Stimulated activated CD8-positive, alpha-beta memory T cell treated with anti-CD3 and anti-CD28 coated beads, Interleukin-7, amount 100 ng/mL, for 24 hours (primary cell): ENCODE measurements around the gene SDS.
"Not testable (repeated sequence)": the region's sequence is repeated elsewhere in the genome, so short reads cannot be mapped to it uniquely, and the experiment has no call there.

Source experiments
- DNase-seq: peaks from one replicate; pipeline ENCODE4 v3.0.0-alpha.2; 2020; ENCODE audit warnings: low read depth

The SDS gene

DNA sequence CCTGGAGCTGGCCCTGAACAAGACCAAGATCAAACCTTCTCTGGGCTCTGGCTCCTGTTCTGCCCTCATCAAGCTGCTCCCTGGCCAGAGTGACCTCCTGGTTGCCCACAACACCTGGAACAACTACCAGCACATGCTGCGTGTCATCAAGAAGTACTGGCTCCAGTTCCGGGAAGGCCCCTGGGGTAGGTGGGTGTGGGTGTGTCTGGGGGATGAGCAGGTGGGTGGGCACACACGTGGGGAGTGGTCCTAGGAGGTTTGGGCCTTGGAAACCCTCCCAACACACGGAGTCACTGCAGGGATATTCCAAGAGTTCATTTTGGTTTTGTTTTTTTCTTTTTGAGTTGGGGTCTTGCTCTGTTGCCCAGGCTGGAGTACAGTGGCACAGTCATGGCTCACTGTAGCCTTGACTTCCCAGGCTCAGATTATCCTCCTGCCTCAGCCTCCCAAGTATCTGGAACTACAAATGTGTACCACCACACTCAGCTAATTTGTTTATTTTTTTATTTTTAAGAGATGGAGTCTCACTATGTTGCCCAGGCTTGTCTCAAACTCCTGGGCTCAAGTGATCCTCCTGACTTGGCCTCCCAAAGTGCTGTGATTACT is 28.8 kb downstream of the SDS start:
- no peak for DNase-seq

GRCh38 chr12:113373969-113374368 is 29.7 kb downstream of the SDS start:
- DNase-seq = no peak

DNA sequence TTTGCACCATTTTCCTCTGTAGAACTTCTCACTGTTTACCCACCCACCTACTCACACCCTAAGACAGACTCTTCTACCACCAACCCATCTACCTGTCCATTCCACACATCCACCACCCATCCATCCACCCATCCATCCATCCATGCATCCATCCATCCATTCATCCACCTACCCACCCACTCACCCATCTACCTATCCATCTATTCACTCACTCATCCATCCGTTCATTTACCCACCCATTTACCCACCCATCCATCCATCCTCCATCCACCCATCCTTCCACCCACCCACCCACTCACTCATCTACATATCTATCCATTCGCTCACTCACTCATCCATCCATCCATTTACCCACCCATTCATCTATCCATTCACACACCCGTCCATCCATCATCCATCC is 30.2 kb downstream of the SDS start:
- no peak for DNase-seq

DNA sequence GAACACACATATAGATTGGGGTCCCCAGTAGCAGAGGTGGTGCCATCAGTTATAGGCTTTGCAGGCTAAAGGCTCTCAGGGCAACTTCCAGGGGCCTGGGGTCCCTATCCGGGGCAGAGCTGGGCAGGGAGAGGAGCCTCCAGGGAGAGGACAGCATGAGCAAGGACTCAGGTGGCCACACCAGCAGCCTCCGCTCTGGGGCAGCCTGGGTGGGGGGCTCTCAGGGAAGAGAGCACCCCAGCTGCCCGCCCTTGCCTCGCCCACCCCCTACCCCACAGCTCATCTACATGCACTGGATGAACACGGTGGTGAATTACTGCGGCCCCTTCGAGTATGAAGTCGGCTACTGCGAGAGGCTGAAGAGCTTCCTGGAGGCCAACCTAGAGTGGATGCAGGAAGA is 31.3 kb downstream of the SDS start:
- no peak for DNase-seq

- DNase-seq = no peak
Observed at GRCh38 chr12:113371808-113372207, 31.9 kb downstream of the SDS start.

DNA sequence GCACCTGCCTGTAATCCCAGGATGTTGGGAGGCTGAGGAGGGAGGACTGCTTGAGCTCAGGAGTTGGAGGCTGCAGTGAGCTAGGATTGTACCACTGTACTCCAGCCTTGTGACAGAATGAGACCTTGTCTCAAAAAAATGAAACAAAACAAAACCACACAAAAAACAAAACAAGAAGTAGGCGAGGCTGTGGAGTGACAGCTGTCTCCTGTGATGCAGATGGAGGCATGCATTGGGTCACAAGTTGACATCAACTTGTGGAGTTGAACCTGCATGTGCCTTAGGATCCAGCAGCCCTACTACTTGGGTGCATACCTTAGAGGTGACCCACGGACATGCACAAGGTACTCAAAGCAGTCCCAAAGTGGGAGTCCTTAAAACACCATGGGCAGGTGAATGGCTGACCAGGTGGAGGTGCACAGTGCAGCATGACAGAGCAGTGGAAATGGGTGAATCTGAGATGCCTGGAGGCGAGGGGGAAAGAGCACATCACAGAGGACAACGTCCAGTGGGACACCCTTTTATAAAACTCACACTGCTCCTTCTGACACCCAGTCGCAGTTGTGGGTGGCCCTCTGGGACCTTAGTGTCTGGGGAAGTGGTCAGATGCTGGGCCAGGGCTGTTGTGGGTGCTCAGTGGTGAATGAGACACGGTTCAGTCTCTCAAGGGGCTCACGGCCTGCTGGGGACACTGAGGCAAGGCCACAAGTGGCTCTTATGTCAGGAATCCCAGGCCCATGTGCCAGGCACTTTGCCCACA is 32.6 kb downstream of the SDS start:
- DNase-seq = no peak

DNA sequence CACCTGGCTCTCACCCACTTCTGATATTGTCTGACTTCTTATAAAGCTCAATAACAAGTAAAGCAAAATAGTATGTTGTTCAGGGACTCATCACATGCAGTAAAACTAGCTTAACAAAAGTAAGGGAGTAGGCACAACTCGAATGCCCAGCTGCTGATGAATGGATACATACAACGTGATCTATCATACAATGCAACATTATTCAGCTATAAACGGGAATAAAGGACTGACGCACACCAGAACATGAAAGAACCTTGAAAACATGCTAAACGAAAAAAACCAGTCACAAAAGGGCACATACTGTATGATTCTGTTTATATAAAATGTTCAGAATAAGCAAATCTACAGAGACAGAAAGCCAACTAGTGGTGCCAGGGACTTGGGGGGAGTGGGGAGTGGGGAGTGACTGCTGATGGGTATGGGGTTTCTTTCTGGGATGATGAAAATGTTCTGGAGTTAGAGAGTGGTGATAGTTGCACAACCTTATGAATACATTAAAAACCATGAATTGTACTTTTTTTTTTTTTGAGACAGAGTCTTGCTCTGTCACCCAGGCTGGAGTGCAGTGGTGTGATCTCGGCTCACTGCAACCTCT is 34.2 kb downstream of the SDS start:
- DNase-seq = no peak

DNA sequence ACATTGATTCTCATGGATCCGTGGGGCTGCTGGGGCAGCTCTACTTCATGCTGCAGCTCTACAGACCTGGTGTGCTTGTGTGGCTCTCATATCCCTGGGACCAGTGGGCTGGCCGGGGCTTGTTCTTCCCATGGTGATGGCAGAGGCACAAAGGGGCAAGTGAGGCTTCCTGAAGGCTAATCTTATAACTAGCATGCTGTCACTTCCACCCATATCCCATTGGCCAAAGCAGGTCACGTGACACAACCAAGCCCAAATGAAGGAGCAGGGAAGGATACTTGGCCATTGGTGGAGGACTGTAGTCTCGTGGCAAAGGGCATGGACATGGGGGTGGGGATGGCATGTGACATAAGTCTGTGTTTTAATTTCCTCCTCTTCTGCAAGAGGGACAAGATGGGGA is 35.4 kb downstream of the SDS start:
- no peak for DNase-seq

GRCh38 chr12:113366827-113367226 is 36.9 kb downstream of the SDS start:
- DNase-seq = no peak

- no peak for DNase-seq
Observed at GRCh38 chr12:113365639-113366395, 37.9 kb downstream of the SDS start.

DNA sequence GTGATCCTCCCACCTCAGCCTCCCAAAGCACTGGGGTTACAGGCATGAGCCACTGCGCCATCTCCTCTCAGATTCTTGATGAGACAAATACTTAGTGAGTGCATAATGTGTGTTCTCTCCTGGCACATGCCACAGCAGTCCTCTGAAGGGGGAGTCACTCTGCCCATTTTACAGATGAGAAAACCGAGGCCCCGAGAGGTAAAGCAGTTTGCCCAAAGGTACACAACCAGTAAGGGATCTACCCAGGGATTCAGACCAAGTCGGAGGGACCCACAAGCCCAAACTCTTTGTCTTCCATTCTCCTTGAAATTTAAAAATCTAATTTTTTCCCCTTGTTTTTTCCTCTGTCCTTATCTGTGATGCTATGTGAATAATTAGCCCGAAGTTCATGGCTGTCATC is 39.0 kb downstream of the SDS start:
- DNase-seq = no peak

DNA sequence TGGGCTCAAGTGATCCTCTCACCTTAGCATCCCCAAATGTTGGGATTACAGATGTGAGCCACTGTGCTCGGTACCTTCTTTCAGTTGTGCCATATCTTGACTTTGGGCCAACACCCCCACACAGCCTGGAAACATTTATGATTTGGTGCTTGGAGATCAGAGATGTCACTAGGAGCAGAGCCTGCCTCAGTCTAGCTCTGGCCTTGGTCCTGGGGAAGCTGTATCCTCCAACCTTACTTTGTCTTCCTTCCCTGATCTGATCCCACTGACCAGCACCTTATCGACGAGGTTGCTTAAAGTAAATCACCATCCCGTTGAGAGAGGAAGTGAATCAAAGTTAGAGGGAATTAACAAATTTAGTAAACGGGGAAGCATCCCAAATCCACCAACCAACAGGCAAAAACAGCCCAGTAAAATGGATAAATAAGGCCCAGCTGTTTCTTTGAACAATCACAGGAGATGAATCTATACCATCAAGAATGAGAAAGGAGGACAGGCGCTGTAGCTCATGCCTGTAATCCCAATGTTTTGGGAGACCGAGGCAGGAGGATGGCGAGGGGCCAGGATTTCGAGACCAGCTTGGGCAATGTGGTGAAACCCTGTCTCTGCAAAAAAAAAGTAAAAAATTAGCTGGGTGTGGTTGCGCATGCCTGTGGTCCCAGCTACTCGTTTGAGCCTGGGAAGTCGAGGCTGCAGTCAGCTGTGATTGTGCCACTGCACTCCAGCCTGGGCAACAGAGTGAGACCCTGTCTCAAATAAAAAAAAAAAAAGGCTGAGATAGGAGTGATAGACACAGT is 41.9 kb downstream of the SDS start:
- DNase-seq = no peak

DNA sequence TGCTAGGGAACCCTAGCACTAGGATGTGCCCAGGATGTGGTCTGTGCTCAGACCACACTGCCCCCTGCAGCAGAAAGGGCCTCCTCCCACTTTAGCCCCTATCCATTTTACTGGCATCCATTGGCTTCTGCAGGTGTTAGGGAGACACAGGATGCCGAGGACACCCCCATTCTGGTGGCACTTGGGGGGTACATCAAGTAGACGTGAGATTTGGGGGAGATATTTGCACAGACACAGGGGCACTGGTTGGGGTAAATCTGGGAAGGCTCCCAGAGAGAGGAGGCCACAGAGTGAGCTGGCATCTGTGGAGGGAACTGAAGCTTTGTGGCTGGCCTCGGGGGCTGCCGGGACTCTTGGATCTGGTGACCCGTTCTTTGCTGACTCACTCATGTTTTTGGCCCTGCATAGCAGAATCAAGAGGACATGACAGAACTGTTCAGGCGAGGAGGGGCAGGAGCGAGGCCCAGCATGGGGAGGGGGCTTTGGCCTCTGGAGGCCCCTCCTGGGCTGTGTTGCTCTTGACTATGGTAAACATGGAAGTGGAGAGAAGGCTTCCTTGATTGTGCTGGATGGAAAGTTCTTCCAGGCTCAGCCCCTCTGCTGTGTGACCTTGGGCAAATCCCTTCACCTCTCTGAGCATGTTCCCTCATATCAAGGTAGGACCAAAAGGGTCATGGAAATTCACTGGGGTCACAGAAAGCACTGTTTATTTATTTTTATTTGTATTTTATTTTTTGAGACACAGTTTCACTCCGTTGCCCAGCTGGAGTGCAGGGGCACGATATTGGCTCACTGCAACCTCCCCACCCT is 43.5 kb downstream of the SDS start:
- no peak for DNase-seq

GRCh38 chr12:113359133-113359938 is 44.4 kb downstream of the SDS start:
- DNase-seq = no peak

- DNase-seq = peak; percentile 88
Observed at GRCh38 chr12:113358381-113359132, 45.1 kb downstream of the SDS start, which contains the start of gene PLBD2. TSS of gene PLBD2 (plus strand) at chr12:113358587. CDS start at chr12:113358601, 14 bp downstream.

DNA sequence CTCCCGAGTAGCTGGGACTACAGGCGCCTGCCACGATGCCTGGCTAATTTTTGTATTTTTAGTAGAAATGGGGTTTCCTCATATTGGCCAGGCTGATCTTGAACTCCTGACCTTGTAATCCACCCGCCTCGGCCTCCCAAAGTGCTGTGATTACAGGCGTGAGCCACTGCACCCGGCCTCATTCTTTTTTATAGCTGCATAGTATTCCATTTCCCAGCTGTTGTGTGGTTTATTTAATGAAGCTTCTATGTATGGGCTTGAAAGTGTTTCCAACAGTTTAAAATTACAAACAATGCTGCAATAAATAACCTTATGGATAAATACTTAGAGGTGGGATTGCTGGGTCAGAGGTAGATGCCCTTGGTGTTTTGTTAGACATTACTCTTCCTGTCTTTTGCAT is 49.5 kb downstream of the SDS start:
- DNase-seq = not testable (repeated sequence)

GRCh38 chr12:113351089-113351488 is 52.6 kb downstream of the SDS start:
- no peak for DNase-seq

DNA sequence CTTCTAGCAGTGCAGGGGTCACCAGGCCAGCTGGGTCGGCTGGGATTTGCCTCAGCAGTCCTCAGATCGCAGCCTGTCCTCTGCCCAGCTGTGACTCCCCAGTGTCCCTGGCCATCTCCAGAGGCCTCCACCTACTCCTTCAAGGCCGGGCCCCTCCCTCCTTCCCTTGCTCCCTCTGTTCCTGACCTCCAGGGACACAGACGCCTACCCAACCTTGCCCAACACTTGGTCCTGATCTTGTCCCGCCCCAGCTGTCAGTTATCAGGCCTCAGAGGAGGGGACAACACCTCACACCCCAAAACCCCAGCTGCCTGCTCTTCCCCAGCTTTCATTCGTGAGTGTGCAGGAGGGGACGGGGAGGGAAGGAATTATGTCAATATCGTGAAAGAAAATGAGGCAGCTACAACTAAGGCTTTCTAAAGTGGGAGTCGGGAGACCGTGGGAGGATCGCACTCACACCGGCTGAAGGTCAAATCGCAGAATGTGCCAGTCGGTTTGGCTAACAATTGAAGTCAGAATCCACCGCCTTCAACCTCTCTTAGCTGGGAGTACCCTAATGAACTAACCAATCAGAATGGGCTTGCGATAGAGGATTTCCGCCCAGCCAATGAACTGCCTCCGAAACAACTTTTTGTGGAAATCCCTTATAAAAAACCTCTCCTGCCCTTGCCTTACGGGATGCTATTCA is 54.7 kb downstream of the SDS start:
- no peak for DNase-seq

DNA sequence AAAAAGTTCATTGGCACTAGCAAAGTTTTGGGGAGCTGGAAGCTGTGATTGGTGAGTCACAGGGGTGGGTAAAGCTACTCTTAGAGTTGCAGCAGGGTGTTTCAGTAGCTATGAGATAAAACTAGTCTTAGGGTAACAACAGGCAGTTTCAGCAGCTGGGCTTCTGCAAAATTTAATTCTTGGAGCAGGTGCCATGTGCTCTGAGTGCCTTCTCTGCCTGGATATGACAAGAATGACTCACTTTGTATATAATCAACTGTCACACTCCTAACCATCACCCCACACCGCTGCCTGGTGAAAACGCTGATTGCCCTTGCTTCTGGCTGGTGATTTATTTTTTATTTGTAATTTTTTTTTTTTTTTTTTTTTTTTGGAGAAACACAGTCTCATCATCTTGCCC is 55.8 kb downstream of the SDS start:
- no peak for DNase-seq
